HG02870 (cell line): ENCODE data around the gene FRMD3.

Experiments used
- ATAC-seq: cut with Tn5 transposase; IDR thresholded peaks from one replicate; pipeline ENCODE4 v1.9.1; 2021; ENCODE audit warnings: mild to moderate bottlenecking, moderate library complexity; ENCODE audit not compliant: unreplicated experiment

FRMD3 gene

DNA sequence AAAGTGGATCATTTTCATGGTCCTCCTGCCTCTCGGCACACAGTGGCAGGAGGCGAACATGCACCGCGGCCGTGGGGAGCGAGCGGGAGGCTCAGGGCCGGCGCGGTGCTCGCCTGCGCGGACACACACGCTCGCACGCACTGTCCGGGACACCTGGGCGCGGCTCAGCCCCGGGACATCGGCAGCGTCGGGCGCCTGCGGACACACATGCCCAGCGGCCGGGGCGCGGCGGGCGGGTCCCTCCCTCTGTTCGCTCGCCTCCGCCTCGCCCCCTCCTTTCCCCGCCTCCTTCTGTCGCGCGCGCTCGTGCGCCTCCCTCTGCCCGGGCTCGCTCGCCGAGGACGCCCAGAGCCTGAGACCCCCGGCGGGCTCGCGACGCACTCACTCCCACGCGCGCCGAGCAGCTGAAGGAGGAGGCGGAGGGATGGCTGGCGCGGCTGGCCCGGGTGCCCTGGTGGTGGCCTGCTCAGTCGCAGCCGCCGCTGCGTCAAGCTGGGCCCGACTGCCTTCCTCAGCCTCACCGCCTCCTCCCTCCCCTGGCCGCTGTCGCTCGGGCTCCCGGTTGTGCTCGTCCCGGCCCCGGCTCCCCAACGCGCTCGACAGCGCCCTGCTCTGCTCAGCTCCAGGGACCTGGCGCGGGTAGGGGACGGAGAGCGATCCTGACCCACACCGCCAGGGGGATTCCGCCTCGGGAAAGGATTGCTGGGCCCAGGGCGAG is at the start of gene FRMD3:
Gene FRMD3 (minus strand): TSS at position 230 of the 718 bp plus-strand sequence. CDS start 170 bp downstream, at position 60.
- peak; percentile 78 for ATAC-seq

DNA sequence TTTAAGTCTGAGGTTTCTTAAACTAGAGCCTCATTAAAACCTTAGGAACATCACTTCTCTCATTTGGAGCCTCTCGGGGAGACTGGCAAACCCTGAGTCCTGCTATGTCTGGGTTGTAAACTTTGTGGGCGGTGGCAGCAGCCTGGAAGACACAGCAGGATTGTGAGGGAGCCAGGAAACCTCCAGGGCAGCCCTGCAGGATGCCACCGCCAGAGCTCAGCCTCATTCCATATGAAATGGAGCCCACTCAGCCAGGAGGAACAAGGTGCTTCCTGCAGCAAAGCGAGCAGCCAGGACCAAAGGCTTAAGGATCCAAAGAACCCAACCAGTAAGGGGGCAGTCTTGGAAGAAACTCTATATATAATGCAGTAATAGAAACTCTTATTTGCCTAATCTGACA is 46.8 kb upstream of the FRMD3 start:
- ATAC-seq, result no peak

DNA sequence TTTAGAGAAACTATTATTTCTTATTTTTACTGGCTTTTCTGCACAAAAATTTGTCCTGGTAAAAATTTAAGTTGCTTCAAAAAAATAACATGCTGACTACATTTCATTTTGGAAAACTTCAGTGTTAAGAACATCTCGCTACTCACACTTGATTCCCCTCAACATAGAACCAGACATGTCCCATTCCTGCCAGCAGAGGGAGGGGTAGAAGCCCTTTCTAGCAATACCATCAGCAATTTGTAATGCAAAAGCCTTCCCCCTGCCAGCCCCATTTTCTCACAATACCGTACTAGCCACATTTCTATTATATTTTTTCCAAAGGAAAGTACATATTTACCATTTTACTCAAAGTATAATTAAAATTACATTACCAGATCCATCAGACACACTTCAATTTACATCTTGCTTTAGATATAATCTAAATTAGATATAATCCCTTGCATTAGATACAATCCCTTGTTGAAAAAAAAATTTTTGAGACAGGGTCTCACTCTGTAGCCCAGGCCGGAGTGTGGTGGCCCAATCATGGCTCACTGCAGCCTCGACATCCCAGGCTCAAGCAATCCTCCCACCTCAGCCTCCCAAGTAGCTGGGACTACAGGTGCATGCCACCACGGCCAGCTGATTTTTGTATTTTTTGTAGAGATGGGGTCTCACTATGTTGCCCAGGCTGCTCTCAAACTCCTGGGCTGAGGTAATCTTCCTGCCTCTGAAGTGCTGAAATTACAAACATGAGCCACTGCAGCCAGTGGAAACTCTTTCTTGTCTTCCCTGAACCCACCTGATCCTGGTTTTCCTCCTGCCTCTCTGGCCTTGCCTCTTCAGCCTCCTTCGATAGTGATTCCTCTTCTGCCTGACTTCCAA is 45.2 kb upstream of the FRMD3 start:
- ATAC-seq, result peak; percentile 79

DNA sequence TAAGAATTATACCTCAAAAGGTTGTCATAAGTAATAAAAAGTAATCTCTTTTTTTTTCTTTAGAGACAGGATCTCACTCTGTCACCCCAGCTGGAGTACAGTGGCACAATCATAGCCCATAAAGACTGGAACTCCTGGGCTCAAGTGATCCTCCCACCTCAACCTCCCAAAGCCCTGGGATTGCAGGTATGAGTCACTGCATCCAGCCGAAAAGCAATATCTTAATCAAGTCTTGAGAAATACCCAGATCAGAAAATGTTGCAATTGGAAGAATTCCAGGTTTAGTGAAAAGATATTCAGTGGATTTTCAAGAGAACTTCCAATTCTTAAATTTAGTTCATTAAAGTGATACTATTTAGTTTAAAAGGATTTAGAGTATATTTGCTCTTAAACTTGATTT is 43.8 kb upstream of the FRMD3 start:
- no peak for ATAC-seq

DNA sequence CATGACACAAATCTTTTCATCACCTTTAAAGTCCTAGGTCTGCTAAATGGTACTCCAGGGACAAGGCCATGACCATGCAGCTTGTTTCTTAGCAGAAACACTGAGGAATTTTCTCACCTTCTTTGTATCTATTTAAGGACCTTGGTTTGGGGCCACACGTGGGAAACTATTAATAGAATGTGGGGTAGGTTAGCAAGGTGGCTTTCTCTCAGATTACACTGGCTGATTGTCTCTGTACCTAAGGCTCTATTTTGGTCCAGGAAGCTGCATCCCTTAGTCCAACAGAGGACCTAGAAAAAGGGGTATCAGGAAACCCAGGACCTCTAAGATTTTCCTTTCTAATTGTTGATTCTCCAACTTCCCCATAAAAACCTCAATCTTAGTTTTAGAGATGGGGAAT is 36.3 kb upstream of the FRMD3 start:
- ATAC-seq, result no peak

DNA sequence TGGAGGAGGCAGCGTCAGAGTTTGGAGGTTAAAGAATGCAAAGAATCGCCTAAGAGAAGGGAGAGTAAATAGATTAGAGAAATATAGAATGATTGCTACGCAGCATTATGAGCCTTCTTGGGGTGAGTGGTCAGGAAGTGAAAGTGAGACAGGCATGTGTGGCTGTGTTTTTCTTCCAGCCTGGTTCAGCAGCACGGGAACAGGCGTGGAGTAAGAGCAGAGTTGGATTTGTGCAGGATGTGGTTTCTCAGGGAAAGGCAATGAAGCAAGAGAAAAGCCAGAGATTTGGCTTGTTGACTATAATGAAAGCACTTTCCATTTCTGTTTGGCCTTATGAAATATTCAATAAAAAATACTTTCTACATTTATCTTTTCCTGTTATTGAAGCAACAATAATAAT is 34.3 kb upstream of the FRMD3 start:
- no peak for ATAC-seq

DNA sequence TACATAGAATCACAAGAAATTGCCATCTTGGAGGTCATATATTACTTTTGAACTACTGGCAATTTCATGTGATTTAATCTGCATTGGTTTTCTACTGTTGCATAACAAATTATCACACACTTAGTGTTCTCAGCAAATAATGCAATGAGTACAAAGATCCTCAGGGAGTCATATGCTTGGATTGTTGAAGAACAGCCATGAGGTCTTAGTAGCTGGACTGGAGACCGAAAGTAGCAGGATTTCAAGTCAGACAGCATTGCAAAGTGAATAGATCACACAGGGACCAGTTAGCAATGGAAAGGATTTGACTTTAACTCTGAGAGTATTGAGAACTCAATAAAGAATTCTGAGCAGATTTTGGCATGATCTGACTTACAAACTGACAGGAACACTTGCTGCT is 32.2 kb upstream of the FRMD3 start:
- ATAC-seq, result no peak

DNA sequence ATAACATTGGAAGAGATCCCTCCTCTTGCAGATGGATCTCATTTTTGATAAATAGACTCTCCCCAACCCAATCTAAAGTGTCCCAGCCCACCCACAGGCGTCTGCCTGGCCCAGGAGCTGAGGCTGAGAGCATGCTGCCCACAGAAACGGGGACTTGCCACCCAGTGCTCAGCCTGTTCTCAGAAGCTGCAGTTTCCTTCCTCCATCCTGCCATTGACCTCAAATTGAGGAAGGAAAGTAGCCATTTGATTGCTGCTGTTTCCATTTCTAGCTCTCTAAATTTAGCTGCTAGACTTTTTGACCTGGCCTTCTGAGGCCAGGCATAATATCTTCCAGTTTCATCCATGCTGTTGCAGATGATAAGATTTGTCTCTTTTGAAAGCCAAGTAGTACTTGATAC is 31.1 kb upstream of the FRMD3 start:
- ATAC-seq, result no peak

DNA sequence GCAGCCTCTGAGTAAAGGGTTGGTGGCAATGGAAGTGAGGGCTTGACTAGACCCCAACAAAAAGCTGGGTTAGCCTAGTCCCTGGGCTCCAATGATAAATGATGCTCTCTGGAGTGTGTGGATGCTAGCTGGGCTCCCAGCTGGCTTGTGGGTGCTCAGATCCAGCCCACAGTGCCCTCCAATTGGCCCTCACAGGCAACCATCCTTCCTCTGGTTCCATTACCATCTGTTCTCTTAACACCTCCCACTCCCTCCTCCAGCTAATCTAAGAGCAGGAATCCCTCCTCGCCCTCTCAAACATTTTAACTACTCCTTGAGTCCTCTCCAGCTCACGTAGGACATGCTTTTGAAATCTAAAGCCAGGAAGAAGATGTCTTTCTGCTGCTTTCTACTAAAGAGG is 25.2 kb upstream of the FRMD3 start:
- ATAC-seq, result no peak

DNA sequence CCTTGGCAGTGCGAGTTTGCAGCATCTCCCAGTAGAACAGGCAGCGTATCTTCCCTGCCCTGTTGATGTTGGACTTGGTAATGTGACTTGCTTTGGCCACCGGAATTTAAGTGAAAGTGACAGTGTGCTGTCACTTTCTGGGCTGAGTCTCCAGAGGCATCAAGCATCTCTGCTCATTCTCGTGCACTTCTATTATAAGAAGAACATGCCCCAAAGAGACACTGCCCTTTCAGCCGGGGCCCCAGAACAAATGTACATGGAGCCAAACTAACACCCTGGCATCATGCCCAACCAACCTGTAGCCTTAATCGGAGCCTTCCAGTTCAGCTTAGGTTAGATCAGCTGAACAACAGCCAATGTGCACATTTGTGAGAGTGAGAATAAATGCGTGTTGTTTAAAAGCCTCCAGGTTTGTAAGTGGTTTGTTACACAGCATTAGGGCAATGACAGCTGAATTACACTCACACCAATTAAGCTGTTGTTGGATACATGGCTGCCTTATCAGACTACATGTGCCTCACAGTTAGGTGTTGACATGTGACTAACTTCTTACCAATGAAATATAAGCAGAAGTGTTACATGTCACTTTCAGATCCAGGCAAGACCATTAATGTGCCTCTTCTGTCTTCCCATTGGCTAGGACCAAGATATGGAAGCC is 22.1 kb upstream of the FRMD3 start:
- no peak for ATAC-seq

DNA sequence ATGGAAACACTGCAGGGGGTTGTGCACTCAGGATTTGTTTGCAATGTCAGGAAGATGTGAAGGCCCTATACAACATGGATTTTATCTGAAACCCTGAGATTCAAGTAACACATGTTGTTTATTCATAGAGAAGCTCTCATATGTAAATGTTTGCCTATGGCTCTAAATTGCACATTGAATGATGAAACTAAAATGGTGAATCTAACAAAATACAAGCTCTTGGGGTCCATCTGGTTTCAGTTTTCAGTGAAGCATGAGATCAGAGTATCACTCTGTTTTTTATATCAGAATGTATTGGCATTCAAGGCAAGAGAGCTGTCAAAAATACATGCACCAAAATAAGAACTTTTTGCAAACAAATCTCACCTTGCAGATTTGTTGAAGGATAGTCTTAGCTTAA is 19.6 kb upstream of the FRMD3 start:
- ATAC-seq, result no peak

DNA sequence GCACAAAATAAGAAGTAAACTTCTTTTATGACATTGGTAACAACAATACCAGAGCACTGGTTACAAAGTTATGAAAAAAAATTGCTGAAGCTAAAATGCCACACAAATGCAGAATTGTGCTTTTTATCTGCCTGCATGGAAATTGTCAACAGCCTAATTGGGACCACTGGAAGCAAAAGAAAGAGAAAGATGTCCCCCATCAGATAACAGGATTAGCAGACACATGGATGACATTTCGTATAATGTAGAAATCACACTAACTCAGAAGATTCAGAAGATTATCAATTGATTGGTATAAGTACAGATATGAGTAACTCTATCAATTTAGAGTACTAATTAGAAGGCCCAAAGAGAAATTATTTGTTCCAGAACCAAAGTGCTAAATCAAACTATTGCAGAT is 19.1 kb upstream of the FRMD3 start:
- no peak for ATAC-seq

DNA sequence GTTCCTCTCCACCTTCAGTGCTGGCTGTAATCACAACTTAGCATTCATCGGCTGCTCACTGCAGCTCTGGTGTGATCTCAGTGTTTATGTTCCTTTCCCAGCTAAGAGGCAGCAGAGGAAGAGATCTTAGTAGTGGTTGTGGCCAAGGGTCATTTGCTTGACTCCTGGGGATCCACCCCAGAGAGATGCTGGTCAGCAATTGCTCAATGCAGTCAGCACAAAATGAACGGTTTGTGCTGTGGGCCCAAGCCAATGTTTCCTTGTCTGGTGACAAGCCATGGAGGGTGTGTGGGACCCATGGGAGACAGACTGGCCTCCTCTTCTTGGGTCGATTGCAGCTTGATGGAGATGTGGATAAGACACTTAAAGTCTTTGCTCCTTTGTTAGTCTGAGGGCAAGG is 16.1 kb upstream of the FRMD3 start:
- ATAC-seq, result no peak

DNA sequence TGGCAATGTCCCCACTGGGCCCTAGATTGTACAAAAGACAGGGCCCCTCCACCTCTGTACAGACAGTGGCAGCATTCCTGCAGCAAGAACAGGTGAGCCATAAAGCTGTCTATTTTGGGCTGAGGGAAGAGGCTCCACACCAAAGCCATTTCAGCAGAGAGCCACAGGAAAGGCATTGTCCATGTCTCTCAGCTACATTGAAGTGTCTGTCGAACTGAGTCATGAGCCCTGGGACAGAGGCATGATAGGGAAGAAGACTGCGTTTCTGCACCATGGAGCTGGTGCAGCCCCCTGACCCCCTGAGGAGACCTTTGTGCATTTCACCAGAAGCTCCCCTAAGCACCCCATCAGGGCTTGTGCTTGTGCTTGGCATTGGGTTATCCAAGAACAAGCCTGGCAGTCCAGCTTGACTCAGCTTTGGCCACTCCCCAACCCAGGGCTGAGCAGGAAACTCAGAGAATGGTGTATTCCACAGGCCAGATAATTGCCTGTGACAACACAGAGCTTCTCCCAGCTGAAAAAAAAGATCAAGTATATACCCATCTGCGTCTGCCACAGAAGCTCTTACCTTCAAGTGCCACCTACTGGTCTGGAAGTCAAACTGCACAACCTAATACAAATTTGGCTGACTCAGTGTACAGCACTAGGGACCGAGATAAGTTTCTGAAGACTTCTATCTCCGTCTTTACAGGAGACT is 5.9 kb upstream of the FRMD3 start:
- ATAC-seq, result peak; percentile 94

DNA sequence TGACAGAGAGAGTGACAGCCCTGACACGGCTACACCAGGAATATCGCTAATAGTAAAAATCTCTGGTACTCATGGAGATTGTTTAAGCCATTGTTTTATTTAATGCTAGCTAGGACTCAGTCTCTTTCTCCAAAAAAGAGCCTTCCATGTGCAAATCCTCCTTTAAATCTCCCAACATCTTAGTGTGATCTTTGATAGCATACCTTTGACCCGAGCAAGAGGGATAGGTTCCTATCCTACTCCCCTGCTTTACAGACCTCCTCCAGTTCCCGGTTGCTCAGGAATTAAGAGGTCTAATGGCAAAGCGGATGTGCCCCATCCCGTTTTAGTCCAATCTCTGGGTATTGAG is 663 bp upstream of the FRMD3 start:
- no peak for ATAC-seq

DNA sequence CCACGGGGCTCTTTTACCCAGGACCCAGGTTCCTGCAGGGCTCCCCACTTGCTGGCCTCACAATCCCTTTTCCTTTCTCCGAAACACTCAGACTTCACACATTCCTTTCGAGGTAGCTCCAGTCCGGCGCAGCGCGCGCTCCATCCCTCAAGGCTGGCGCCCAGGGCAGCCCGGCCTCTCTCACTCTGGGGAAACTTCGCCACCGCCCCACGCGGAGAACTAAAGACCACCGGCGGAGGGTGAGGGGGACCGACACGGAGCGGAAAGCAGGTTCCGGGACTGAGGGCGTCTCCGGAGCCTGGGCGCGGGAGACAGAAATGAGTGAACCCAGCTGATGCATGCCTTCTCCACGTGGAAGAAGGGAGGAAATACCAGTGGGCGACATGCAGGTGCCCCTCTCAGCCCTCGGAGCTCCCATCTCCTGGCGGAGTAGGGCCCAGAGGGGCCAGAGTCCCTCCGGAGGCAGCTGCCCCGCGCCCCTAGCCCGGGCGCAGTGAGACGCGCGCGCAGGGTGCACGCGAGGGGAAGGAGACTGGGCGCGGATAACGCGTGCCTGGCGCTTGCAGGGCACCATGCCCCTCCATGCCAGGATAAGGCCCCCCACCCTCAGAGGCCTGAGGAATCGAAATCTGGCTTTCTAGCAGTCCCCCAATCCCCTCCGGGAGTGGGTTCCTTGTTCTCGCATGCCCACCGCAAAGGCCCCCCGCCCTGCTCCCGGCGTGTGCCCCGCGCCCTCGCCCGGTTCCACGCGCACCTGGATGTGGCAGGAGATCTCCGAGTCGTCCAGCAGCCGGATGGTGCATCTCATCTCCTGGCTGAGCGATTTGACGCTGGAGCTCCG is 650 bp downstream of the FRMD3 start:
- ATAC-seq, result no peak

DNA sequence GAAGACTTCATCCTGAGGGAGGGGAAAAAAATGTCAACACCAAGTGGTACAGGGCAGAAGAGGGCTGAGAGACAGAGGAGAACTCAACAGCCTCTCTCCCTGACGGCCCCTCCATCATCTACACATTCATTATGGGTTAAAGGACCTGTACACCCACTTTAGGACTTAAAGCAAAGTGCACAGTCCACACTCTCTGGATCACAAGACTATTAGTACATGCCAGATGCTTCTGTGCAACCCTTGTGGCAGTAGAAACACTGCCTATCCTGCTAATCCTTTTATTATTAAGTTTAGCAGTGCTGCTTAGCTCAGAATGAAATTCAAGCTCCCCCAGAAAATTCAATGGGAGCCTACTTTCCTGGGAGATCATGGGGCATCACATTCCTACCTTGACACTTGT is 1.9 kb downstream of the FRMD3 start:
- no peak for ATAC-seq

DNA sequence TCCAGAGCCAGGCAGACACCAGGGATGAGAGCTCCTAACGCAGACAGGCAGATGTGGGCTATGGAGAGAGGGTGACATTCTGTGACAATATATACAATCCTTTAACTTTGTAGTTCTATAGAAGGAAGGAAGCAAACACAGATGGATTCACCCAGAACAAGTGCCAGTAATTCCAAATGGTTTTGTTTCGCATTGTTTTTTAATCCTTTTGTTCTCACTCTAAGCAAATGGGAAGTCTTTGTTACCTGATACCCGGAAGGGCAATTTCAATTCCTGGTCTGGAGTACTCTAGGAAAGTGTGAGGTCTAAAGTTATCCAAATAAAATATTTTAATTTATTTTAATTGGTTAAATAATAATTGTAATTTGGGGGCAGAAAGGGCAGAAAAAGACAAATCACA is 2.5 kb downstream of the FRMD3 start:
- ATAC-seq, result no peak

DNA sequence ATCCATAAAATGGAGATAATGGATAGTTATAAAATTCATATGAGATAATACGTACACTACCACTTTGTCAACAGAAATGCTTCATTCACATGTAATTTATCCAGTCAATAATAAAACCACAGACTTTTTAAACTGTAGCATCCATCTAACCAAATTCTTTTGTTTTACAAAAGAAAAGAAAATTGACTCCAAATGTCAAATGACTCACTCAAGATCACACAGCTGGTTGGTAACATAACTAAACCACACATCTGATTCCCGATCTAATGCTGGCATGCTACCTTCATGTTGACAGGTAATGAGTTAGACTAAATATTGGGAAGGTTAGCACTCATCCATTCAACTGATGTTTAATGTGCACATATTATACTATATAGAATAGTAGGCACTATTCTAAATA is 4.9 kb downstream of the FRMD3 start:
- no peak for ATAC-seq

DNA sequence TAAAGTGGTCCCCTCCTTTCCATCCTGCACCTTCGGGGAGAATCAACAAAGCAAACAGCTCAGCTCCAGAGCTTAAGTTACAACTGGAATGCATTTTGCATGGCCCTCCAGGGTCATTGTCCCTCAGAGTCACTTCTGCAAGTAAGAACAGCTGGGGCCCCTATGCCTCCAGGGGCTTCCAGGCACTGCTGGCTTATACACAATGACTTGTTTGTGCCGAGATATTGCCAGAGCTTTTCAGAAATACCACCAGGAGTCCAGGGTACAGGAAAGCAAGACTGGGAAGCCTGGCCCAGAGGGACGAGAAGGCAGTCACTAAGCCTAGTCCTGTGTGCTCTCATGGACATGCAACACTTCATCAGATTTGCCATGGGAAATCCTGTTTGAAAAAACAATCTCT is 11.3 kb downstream of the FRMD3 start:
- ATAC-seq, result no peak

DNA sequence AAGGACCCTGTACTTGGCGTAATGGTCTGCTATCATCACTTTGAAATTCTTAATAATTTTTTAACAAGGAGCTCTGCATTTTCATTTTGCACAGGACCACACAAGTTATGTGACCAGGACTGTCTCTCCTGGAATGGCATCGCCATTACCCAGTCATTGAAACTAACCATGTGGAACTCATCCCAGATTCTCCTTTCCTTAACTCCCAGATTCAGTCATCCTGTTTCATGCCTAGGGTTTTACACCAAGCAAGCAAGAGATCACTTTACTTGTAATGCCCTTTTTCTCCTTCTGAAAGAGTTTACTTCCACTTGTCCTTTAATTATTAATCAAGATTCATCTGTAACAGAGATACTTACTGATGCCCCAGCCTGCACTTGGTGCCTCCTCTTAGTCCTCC is 12.0 kb downstream of the FRMD3 start:
- ATAC-seq, result no peak
